CD4-positive, alpha-beta T cell (primary cell): Measurements from ENCODE around the gene TRAPPC2L. TPM values are rescaled to one million over a fixed set of nuclear protein-coding genes. Genes with fewer than 3 reads are reported as not detected.
A peak's percentile ranks its signal among the peaks of the same experiment; 100 is the strongest.

Experiments used
- ATAC-seq: fragments of 200-7000 bp; cut with Tn5 transposase; one replicate; pipeline ENCODE4 v1.10.0; 2022; ENCODE audit warnings: mild to moderate bottlenecking; ENCODE audit not compliant: poor library complexity
- CTCF ChIA-PET: fragments of 350-600 bp; sonication (Branson Sonifier 250); formaldehyde crosslinking; loops from one replicate; lab custom pipeline; 2021; ENCODE audit warnings: antibody characterized with exemption, inconsistent platforms; lab: Charles Lee
- POLR2A ChIA-PET: fragments of 350-600 bp; sonication (Branson Sonifier 250); formaldehyde crosslinking; loops from one replicate; lab custom pipeline; 2021; ENCODE audit warnings: antibody characterized with exemption, inconsistent platforms; lab: Charles Lee
- DNase-seq, 14 experiments: peaks; one replicate each; pipeline ENCODE4 v3.0.0-alpha.2; 2013 to 2020; ENCODE audit warnings: mixed read lengths in 2 of 14
- H3K27ac ChIP-seq, 2 donors: one replicate each; pipeline versions ENCODE4 v1.5.1 to v1.7.0; 2013; ENCODE audit warnings: low read length in 2 of 2, low read depth in 1 of 2, mild to moderate bottlenecking in 1 of 2
- H3K27me3 ChIP-seq, 2 experiments: 1 replicate in 1 of 2; 2 replicates in 1 of 2; pipeline versions ENCODE4 v1.6.1 to v1.7.0; 2013; ENCODE audit warnings: low read length in 2 of 2, control low read depth in 1 of 2, mild to moderate bottlenecking in 1 of 2, moderate library complexity in 1 of 2; ENCODE audit not compliant: insufficient read depth in 2 of 2, control insufficient read depth in 1 of 2
- H3K36me3 ChIP-seq: one replicate; pipeline ENCODE4 v1.6.1; 2013; ENCODE audit warnings: low read length, control low read depth; ENCODE audit not compliant: insufficient read depth
- H3K4me1 ChIP-seq: one replicate; pipeline ENCODE4 v1.6.1; 2013; ENCODE audit warnings: low read length, control low read depth; ENCODE audit not compliant: insufficient read depth
- H3K4me3 ChIP-seq: one replicate; pipeline ENCODE4 v1.5.1; 2013; ENCODE audit warnings: mild to moderate bottlenecking, low read length, moderate library complexity
- H3K9me3 ChIP-seq, 2 experiments: 1 replicate in 1 of 2; 2 replicates in 1 of 2; pipeline versions ENCODE4 v1.6.1 to v1.7.0; 2013; ENCODE audit warnings: low read length in 2 of 2, mild to moderate bottlenecking in 2 of 2, control low read depth in 1 of 2, moderate library complexity in 1 of 2; ENCODE audit not compliant: control insufficient read depth in 1 of 2, insufficient read depth in 1 of 2
- H3K27ac Mint-ChIP-seq: one replicate; pipeline ENCODE4 v1.8.0; 2020; ENCODE audit warnings: mixed read lengths
- H3K27me3 Mint-ChIP-seq: one replicate; pipeline ENCODE4 v1.8.0; 2021; ENCODE audit warnings: mixed read lengths
- H3K36me3 Mint-ChIP-seq: one replicate; pipeline ENCODE4 v1.8.0; 2021; ENCODE audit warnings: low read depth, mixed read lengths
- H3K4me1 Mint-ChIP-seq: one replicate; pipeline ENCODE4 v1.8.0; 2021; ENCODE audit warnings: low read depth, mixed read lengths
- H3K4me3 Mint-ChIP-seq: one replicate; pipeline ENCODE4 v1.8.0; 2020; ENCODE audit warnings: mild to moderate bottlenecking, mixed read lengths
- H3K9me3 Mint-ChIP-seq: one replicate; pipeline ENCODE4 v1.8.0; 2020; ENCODE audit warnings: mixed read lengths
- intact Hi-C, 2 experiments: fragments of 100-400 bp; cut with DNase I in 1 of 2; cut with micrococcal nuclease in 1 of 2; formaldehyde crosslinking; loops; one replicate each; pipeline versions ENCODE4 v1.15.1 to v1.9.0; 2023 to 2025; cut with DNase I, micrococcal nuclease
- total RNA-seq, 174 experiments: library from RNA in 2 of 174; stranded (reverse) in 2 of 174; gene quantifications; one replicate each; pipeline ENCODE4 v1.2.3 and lab custom pipeline; 2021 to 2026
- TF ChIP-seq, protein P1 (sequence below): fragments of 200-600 bp; IDR thresholded peaks from one replicate; pipeline ENCODE4 v1.8.0; 2022; ENCODE audit warnings: antibody characterized with exemption, mild to moderate bottlenecking

Gene TRAPPC2L
- total RNA-seq, 2 experiments from 2014 or later = 48.0 to 48.2 TPM

DNA sequence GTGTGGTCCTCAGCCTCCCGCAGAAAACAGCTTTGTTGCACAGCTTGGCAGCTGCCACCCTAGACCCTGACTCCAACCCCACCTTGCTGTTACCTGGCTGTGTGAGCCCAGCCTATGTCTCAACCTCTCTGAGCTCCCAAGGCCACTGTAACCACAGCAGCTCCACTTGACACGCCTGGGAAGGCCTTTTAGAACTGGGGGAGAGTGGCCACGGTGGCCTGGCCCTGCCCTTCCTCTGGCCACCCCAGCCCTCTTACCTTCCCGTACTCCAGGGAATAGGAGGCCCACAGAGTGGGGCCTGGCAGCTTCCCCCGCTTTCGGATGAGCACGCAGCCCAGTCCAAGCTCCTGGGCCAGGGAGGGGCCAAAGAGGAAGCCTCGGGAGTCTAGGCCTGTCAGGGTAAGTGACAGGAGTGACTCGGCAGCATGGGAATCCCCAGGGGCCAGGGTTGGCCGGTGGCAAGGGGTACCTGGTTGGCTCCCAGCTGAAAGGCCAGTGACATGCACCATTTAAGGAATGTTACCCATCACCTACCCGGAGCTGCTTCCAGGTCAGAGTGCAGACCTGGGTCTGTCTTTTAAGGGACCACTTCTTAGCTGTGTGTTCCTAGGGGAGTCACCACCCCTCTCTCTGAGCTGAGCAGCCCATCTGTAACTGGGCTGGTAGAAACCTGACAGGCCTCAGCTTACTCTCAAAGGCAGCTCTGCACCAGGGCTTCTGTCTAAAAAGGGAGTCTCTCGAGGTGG is 46.6 kb upstream of the TRAPPC2L start:
- H3K36me3 Mint-ChIP-seq = peaks cover 8% of the 10 kb centered on the region
- no peaks in the 10 kb centered on the region for H3K27me3 ChIP-seq
- no peak for ATAC-seq
- peaks cover 4% of the 10 kb centered on the region for H3K4me1 Mint-ChIP-seq
- POLR2A ChIA-PET = interaction anchor here (1.0 to 5.5 kb wide), 8 partner anchors 14 to 407 kb away, joined by 3 to 67 read pairs (median 14); partner anchors contain the start of genes GALNS, PIEZO1, TRAPPC2L and ZC3H18
- peaks cover 23% of the 10 kb centered on the region for H3K36me3 ChIP-seq
- H3K4me3 ChIP-seq = peak overlapping the region; percentile 75
- H3K4me3 Mint-ChIP-seq = peak overlapping the region; percentile 99
- peak in 2 of 14 experiments; percentile 57 to 61 for DNase-seq
- TF ChIP-seq, protein P1, sequence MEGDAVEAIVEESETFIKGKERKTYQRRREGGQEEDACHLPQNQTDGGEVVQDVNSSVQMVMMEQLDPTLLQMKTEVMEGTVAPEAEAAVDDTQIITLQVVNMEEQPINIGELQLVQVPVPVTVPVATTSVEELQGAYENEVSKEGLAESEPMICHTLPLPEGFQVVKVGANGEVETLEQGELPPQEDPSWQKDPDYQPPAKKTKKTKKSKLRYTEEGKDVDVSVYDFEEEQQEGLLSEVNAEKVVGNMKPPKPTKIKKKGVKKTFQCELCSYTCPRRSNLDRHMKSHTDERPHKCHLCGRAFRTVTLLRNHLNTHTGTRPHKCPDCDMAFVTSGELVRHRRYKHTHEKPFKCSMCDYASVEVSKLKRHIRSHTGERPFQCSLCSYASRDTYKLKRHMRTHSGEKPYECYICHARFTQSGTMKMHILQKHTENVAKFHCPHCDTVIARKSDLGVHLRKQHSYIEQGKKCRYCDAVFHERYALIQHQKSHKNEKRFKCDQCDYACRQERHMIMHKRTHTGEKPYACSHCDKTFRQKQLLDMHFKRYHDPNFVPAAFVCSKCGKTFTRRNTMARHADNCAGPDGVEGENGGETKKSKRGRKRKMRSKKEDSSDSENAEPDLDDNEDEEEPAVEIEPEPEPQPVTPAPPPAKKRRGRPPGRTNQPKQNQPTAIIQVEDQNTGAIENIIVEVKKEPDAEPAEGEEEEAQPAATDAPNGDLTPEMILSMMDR = no peak
- no peaks in the 10 kb centered on the region for H3K27me3 Mint-ChIP-seq
- CTCF ChIA-PET = interaction anchor here (1.3 to 4.2 kb wide), 3 partner anchors 28 to 73 kb away, joined by 3 to 19 read pairs (median 16); partner anchors contain the start of genes GALNS and TRAPPC2L
- intact Hi-C loops = no loop called here
- no peaks in the 10 kb centered on the region for H3K9me3 Mint-ChIP-seq
- H3K4me1 ChIP-seq = peaks cover 29% of the 10 kb centered on the region
- H3K27ac ChIP-seq = peak overlapping the region in 1 of 2 donors; percentile 40
- H3K27ac Mint-ChIP-seq = peak overlapping the region; percentile 95
- H3K9me3 ChIP-seq = no peaks in the 10 kb centered on the region

DNA sequence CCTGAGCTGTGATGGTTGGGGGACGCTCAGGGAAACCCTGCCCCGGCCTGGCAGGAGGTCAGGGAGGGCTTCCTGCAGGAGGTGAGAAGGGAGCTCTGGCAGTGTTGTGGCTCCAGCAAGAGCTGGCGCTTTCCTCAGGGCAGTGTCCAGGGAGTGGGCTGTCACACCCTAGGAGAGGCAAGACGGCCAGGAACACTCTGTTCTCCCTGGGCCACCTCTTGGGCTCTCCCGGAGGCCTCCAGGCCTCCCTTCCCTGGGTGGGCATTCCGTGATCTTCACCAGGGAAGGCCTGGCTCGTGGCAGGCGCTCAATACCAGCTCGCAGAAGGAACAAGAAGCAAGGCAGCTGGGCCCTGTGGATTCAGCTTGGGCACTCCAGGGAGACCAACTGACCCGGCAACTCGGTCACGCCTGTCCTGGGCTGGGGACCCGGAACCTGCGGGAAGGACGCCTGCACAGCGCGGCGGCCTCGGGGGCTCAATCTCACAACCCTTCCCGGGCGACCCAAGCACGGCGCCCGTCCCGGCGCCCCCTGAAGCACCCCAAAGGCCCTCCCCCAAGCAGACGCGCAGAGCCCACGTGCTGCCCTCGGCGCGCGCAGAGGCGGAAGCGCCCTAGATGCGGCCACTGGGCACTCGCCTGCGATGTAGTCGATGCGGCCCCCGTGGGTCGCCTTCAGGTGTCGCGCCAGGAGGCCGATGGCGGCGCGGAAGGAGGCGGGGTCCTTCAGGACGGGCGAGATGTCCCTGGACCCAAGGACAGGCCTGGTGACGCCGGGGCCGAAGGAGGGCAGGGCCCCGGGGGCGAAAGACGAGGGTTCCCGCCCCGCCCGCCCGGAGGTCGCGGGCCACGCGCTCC is 45.8 kb upstream of the TRAPPC2L start:
- intact Hi-C loops = loop anchor here in 1 of 2 experiments (1.0 kb wide), 1 partner anchor 8 kb away; the partner anchor contains the start of gene CDT1
- Histone ChIP-seq H3K36me3 (peaks cover 23% of the 10 kb centered on the region), H3K27ac (peak overlapping the region; percentile 55 to 70), H3K27me3 (no peaks in the 10 kb centered on the region), H3K9me3 (no peaks in the 10 kb centered on the region), H3K4me1 (peaks cover 29% of the 10 kb centered on the region), H3K4me3 (peak overlapping the region; percentile 75)
- ATAC-seq (peak; percentile 45), DNase-seq (peak; percentile 37 to 82 (median 56))
- Mint-ChIP-seq H3K36me3 (peaks cover 8% of the 10 kb centered on the region), H3K4me1 (peaks cover 4% of the 10 kb centered on the region), H3K9me3 (no peaks in the 10 kb centered on the region), H3K27me3 (no peaks in the 10 kb centered on the region), H3K27ac (peak overlapping the region; percentile 95), H3K4me3 (peak overlapping the region; percentile 99)
- ChIA-PET POLR2A (interaction anchor here (0.9 to 5.5 kb wide), 14 partner anchors 8 to 436 kb away, joined by 3 to 67 read pairs (median 8); partner anchors contain the start of genes CDT1, GALNS, PIEZO1 and TRAPPC2L), CTCF (interaction anchor here (0.9 to 4.2 kb wide), 4 partner anchors 16 to 74 kb away, joined by 3 to 19 read pairs (median 10); partner anchors contain the start of genes GALNS and TRAPPC2L)
- TF ChIP-seq, protein P1 = no peak
